A549 (cell line): ENCODE data around the gene VTA1.

ENCODE experiments used
- CTCF ChIP-seq: fragments of >200 bp; sonication (Bioruptor Twin); formaldehyde crosslinking; IDR thresholded peaks from 3 replicates; pipeline ENCODE4 v1.5.1; 2016
- KDM1A ChIP-seq: fragments of 200-600 bp; sonication (generic); IDR thresholded peaks from 2 replicates; pipeline ENCODE4 v1.6.1; 2016; ENCODE audit warnings: low read depth, mild to moderate bottlenecking
- MYC ChIP-seq: IDR thresholded peaks from 2 replicates; pipeline ENCODE4 v1.6.1; 2012; ENCODE audit warnings: mild to moderate bottlenecking, inconsistent platforms, low read length, improper control_type of control experiment, borderline replicate concordance
- PHF8 ChIP-seq: fragments of 200-600 bp; sonication (generic); IDR thresholded peaks from 2 replicates; pipeline ENCODE4 v1.6.1; 2016; ENCODE audit warnings: low read depth, mild to moderate bottlenecking, antibody characterized with exemption, moderate library complexity, borderline replicate concordance
- POLR2AphosphoS2 ChIP-seq: conservative IDR thresholded peaks from 2 replicates; pipeline ENCODE4 v1.6.1; 2012; ENCODE audit warnings: low read length, improper control_type of control experiment, inconsistent platforms
- REST ChIP-seq: fragments of 200-600 bp; sonication (generic); IDR thresholded peaks from 2 replicates; pipeline ENCODE4 v1.6.1; 2016; ENCODE audit warnings: antibody characterized with exemption, mild to moderate bottlenecking, moderate library complexity
- RNF2 ChIP-seq: fragments of 200-600 bp; sonication (generic); IDR thresholded peaks from 2 replicates; pipeline ENCODE4 v1.6.1; 2016; ENCODE audit warnings: low read depth, mild to moderate bottlenecking, antibody characterized with exemption, moderate library complexity, borderline replicate concordance
- SMC3 ChIP-seq: fragments of >200 bp; sonication (Bioruptor Twin); formaldehyde crosslinking; IDR thresholded peaks from 3 replicates; pipeline ENCODE4 v1.6.1; 2018; ENCODE audit warnings: inconsistent platforms
- SREBF2 ChIP-seq: fragments of 450-650 bp; IDR thresholded peaks from 2 replicates; pipeline ENCODE4 v1.6.1; 2014; ENCODE audit warnings: mild to moderate bottlenecking, moderate library complexity
- USF2 ChIP-seq: fragments of 450-650 bp; IDR thresholded peaks from 2 replicates; pipeline ENCODE4 v1.6.1; 2014; ENCODE audit warnings: antibody characterized with exemption

GRCh38 chr6:142249266-142249665, 102.2 kb downstream of the VTA1 start:
- no peak for TF ChIP-seq MYC
- no peak for TF ChIP-seq CTCF
- TF ChIP-seq RNF2: no peak
- no peak for TF ChIP-seq USF2
- TF ChIP-seq PHF8: no peak
- no peak for TF ChIP-seq KDM1A
- no peak for TF ChIP-seq POLR2AphosphoS2
- TF ChIP-seq REST: no peak
- TF ChIP-seq SMC3: no peak
- no peak for TF ChIP-seq SREBF2
